ENCODE results near the gene ENDOV.

GRCh38 chr17:80455784-80456183 lies 40.8 kb downstream of the ENDOV start:
- TF ChIP-seq POLR2A (IDR thresholded peaks at IDR 0.05) = no peak
- TF ChIP-seq, protein P1, sequence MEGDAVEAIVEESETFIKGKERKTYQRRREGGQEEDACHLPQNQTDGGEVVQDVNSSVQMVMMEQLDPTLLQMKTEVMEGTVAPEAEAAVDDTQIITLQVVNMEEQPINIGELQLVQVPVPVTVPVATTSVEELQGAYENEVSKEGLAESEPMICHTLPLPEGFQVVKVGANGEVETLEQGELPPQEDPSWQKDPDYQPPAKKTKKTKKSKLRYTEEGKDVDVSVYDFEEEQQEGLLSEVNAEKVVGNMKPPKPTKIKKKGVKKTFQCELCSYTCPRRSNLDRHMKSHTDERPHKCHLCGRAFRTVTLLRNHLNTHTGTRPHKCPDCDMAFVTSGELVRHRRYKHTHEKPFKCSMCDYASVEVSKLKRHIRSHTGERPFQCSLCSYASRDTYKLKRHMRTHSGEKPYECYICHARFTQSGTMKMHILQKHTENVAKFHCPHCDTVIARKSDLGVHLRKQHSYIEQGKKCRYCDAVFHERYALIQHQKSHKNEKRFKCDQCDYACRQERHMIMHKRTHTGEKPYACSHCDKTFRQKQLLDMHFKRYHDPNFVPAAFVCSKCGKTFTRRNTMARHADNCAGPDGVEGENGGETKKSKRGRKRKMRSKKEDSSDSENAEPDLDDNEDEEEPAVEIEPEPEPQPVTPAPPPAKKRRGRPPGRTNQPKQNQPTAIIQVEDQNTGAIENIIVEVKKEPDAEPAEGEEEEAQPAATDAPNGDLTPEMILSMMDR (IDR thresholded peaks at IDR 0.05) = no peak

Measured in body of pancreas (tissue), 4 donors.